ENCODE results near the gene EGFL6.

The EGFL6 gene

DNA sequence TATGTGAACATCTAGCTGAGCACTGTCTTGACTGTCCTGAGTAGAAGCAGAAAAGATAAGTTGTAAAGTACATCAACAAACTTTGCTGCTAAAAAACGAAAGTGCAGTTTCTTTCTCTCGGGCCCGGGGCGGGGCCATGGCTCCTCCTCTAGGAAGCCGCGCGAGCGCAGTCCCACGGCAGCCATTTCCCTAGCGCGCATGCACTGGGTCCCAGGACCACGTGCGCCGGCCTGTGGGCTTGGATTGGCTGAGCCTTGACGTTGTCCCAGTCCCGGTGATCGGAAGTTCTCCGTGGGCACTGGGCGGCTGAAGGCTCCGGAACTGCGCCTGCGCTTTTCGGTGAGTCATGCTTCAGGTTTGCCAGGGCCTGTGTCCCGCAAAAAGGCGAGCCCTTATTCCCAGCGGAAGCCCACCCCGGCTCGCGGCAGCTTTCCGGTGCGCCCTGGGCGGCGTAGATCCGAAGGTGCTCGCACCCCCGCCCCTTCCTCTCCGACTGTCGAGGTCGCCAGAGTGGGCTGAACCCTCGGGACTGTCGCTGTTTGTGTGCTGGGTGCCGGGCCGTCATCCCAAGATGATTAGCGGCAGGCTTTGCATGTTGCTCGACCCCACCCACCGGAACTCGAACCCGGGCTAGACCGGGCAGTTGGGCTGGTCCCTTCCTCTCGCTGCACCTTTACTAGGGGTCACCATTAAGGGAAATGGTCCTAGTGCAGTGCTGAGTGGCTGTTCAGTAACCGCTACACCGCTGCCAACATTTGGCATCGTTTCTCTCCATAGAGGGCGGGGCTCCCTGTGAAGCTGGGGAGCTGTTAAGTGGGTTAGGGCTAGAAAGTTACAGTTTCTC is 83.7 kb downstream of the EGFL6 start, which contains the start of gene TCEANC (continued):
- TF ChIP-seq, protein P1, sequence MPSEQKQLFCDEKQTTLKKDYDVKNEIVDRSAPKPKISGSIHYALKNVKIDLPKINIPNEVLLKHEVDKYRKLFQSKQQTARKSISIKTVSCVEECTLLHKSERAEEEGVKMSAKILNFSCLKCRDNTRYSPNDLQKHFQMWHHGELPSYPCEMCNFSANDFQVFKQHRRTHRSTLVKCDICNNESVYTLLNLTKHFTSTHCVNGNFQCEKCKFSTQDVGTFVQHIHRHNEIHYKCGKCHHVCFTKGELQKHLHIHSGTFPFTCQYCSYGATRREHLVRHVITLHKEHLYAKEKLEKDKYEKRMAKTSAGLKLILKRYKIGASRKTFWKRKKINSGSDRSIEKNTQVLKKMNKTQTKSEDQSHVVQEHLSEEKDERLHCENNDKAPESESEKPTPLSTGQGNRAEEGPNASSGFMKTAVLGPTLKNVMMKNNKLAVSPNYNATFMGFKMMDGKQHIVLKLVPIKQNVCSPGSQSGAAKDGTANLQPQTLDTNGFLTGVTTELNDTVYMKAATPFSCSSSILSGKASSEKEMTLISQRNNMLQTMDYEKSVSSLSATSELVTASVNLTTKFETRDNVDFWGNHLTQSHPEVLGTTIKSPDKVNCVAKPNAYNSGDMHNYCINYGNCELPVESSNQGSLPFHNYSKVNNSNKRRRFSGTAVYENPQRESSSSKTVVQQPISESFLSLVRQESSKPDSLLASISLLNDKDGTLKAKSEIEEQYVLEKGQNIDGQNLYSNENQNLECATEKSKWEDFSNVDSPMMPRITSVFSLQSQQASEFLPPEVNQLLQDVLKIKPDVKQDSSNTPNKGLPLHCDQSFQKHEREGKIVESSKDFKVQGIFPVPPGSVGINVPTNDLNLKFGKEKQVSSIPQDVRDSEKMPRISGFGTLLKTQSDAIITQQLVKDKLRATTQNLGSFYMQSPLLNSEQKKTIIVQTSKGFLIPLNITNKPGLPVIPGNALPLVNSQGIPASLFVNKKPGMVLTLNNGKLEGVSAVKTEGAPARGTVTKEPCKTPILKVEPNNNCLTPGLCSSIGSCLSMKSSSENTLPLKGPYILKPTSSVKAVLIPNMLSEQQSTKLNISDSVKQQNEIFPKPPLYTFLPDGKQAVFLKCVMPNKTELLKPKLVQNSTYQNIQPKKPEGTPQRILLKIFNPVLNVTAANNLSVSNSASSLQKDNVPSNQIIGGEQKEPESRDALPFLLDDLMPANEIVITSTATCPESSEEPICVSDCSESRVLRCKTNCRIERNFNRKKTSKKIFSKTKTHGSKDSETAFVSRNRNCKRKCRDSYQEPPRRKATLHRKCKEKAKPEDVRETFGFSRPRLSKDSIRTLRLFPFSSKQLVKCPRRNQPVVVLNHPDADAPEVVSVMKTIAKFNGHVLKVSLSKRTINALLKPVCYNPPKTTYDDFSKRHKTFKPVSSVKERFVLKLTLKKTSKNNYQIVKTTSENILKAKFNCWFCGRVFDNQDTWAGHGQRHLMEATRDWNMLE (tag by site-specific recombination; conservative IDR thresholded peaks at IDR 0.05; ENCODE audit: low read depth): 0 out of 2 replicates have a peak, but pooled peaks have one; percentile 33
- TF ChIP-seq, protein P2, sequence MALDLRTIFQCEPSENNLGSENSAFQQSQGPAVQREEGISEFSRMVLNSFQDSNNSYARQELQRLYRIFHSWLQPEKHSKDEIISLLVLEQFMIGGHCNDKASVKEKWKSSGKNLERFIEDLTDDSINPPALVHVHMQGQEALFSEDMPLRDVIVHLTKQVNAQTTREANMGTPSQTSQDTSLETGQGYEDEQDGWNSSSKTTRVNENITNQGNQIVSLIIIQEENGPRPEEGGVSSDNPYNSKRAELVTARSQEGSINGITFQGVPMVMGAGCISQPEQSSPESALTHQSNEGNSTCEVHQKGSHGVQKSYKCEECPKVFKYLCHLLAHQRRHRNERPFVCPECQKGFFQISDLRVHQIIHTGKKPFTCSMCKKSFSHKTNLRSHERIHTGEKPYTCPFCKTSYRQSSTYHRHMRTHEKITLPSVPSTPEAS (tag by site-specific recombination; IDR thresholded peaks at IDR 0.05): no peak
- TF ChIP-seq GLI2 (tag by site-specific recombination; IDR thresholded peaks at IDR 0.05; ENCODE audit: borderline replicate concordance, low read depth) (no peak), ZNF654 (tag by site-specific recombination; IDR thresholded peaks at IDR 0.05; ENCODE audit: low read depth) (no peak), KLF1 (tag by site-specific recombination; IDR thresholded peaks at IDR 0.05) (peak; percentile 89), GLIS1 (tag by site-specific recombination; IDR thresholded peaks at IDR 0.05) (peak; percentile 41), ZNF350 (tag by site-specific recombination; IDR thresholded peaks at IDR 0.05) (no peak), ZEB2 (tag by site-specific recombination; IDR thresholded peaks at IDR 0.05) (peak; percentile 96), ZSCAN16 (tag by site-specific recombination; IDR thresholded peaks at IDR 0.05) (no peak), ZNF341 (tag by site-specific recombination; IDR thresholded peaks at IDR 0.05; ENCODE audit: low read depth) (peak; percentile 92), ZNF473 (tag by site-specific recombination; IDR thresholded peaks at IDR 0.05) (no peak), ZNF223 (tag by site-specific recombination; IDR thresholded peaks at IDR 0.05) (no peak), GLIS2 (tag by site-specific recombination; IDR thresholded peaks at IDR 0.05) (peak; percentile 63; the same call in 1 of the 2 replicates), ZNF571 (tag by site-specific recombination; IDR thresholded peaks at IDR 0.05) (no peak), ZNF311 (tag by site-specific recombination; IDR thresholded peaks at IDR 0.05; ENCODE audit: borderline replicate concordance) (no peak), ZNF792 (tag by site-specific recombination; IDR thresholded peaks at IDR 0.05) (no peak), ZNF2 (tag by site-specific recombination; IDR thresholded peaks at IDR 0.05) (peak; percentile 59; the same call in 1 of the 2 replicates), MEIS1 (CRISPR knock-in tag; IDR thresholded peaks at IDR 0.05; ENCODE audit: borderline replicate concordance) (no peak), HOXA7 (CRISPR knock-in tag; IDR thresholded peaks at IDR 0.05; ENCODE audit: borderline replicate concordance) (no peak), ZNF292 (tag by site-specific recombination; IDR thresholded peaks at IDR 0.05; ENCODE audit: borderline replicate concordance, low read depth) (no peak), ZNF248 (tag by site-specific recombination; IDR thresholded peaks at IDR 0.05) (no peak), IKZF3 (tag by site-specific recombination; IDR thresholded peaks at IDR 0.05) (peak; percentile 93), ZNF549 (tag by site-specific recombination; IDR thresholded peaks at IDR 0.05) (no peak), ZNF239 (tag by site-specific recombination; IDR thresholded peaks at IDR 0.05) (no peak), ZNF114 (tag by site-specific recombination; IDR thresholded peaks at IDR 0.05) (no peak), ZNF777 (tag by site-specific recombination; IDR thresholded peaks at IDR 0.05; ENCODE audit: borderline replicate concordance) (no peak)
- TF ChIP-seq, protein P3, sequence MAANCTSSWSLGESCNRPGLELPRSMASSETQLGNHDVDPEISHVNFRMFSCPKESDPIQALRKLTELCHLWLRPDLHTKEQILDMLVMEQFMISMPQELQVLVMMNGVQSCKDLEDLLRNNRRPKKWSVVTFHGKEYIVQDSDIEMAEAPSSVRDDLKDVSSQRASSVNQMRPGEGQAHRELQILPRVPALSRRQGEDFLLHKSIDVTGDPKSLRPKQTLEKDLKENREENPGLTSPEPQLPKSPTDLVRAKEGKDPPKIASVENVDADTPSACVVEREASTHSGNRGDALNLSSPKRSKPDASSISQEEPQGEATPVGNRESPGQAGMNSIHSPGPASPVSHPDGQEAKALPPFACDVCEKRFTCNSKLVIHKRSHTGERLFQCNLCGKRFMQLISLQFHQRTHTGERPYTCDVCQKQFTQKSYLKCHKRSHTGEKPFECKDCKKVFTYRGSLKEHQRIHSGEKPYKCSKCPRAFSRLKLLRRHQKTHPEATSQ (tag by site-specific recombination; IDR thresholded peaks at IDR 0.05): no peak
- TF ChIP-seq, protein P4, sequence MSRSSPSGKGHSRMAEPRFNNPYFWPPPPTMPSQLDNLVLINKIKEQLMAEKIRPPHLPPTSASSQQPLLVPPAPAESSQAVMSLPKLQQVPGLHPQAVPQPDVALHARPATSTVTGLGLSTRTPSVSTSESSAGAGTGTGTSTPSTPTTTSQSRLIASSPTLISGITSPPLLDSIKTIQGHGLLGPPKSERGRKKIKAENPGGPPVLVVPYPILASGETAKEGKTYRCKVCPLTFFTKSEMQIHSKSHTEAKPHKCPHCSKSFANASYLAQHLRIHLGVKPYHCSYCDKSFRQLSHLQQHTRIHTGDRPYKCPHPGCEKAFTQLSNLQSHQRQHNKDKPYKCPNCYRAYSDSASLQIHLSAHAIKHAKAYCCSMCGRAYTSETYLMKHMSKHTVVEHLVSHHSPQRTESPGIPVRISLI (tag by site-specific recombination; IDR thresholded peaks at IDR 0.05): no peak
- TF ChIP-seq, protein P5, sequence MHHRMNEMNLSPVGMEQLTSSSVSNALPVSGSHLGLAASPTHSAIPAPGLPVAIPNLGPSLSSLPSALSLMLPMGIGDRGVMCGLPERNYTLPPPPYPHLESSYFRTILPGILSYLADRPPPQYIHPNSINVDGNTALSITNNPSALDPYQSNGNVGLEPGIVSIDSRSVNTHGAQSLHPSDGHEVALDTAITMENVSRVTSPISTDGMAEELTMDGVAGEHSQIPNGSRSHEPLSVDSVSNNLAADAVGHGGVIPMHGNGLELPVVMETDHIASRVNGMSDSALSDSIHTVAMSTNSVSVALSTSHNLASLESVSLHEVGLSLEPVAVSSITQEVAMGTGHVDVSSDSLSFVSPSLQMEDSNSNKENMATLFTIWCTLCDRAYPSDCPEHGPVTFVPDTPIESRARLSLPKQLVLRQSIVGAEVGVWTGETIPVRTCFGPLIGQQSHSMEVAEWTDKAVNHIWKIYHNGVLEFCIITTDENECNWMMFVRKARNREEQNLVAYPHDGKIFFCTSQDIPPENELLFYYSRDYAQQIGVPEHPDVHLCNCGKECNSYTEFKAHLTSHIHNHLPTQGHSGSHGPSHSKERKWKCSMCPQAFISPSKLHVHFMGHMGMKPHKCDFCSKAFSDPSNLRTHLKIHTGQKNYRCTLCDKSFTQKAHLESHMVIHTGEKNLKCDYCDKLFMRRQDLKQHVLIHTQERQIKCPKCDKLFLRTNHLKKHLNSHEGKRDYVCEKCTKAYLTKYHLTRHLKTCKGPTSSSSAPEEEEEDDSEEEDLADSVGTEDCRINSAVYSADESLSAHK (tag by site-specific recombination; IDR thresholded peaks at IDR 0.05): peak; percentile 68
